Panc1 (cell line): ENCODE measurements around the gene NRCAM. TPM values are rescaled to one million over a fixed set of nuclear protein-coding genes. Genes with fewer than 3 reads are reported as not detected.

Source experiments
- ATAC-seq: fragments of 200-7000 bp; cut with Tn5 transposase; 2 replicates; pipeline ENCODE4 v1.9.1; 2020; ENCODE audit warnings: mild to moderate bottlenecking, moderate library complexity
- BruUV-seq: library from RNA; stranded (reverse); fragments of 400-500 nt; replicated peaks from 2 replicates; lab custom pipeline; 2021; lab: Mats Ljungman, UMichigan
- CTCF ChIA-PET: fragments of 300-600 bp; sonication (Branson Sonifier 250); formaldehyde crosslinking; loops from one replicate; lab custom pipeline; 2022; ENCODE audit warnings: antibody characterized with exemption; lab: Charles Lee
- POLR2A ChIA-PET: fragments of 300-600 bp; sonication (Branson Sonifier 250); formaldehyde crosslinking; loops from one replicate; lab custom pipeline; 2022; ENCODE audit warnings: antibody characterized with exemption; lab: Charles Lee
- DNase-seq: peaks from one replicate; pipeline ENCODE4 v3.0.0-alpha.2; 2010; ENCODE audit warnings: low read depth, low spot score
- H3K27ac ChIP-seq: 2 replicates; pipeline ENCODE4 v1.5.1; 2011; ENCODE audit warnings: mild to moderate bottlenecking, low read length, inconsistent platforms
- H3K27me3 ChIP-seq: fragments of 200-500 bp; sonication (Bioruptor generic); 2 replicates; pipeline ENCODE4 v1.6.0; 2014; ENCODE audit warnings: low read length, inconsistent platforms; ENCODE audit not compliant: control insufficient read depth, insufficient read depth
- H3K36me3 ChIP-seq: fragments of 200-500 bp; sonication (Bioruptor generic); 2 replicates; pipeline ENCODE4 v1.5.1; 2014; ENCODE audit warnings: inconsistent platforms, mild to moderate bottlenecking, low read length, moderate library complexity; ENCODE audit not compliant: control insufficient read depth, insufficient read depth
- H3K4me1 ChIP-seq: 2 replicates; pipeline ENCODE4 v1.5.1; 2011; ENCODE audit warnings: inconsistent platforms, mild to moderate bottlenecking, low read length, moderate library complexity; ENCODE audit not compliant: control insufficient read depth, insufficient read depth
- H3K4me3 ChIP-seq, 2 experiments: 2 replicates each; pipeline ENCODE4 v1.5.1; 2011 to 2012; ENCODE audit warnings: low read depth in 2 of 2, low read length in 2 of 2, mild to moderate bottlenecking in 2 of 2, inconsistent platforms in 1 of 2, moderate library complexity in 1 of 2
- H3K9me3 ChIP-seq: fragments of 200-500 bp; sonication (Bioruptor generic); 2 replicates; pipeline ENCODE4 v1.5.1; 2014; ENCODE audit warnings: low read depth, mild to moderate bottlenecking, inconsistent platforms, low read length, moderate library complexity; ENCODE audit not compliant: control insufficient read depth, insufficient read depth
- CTCF ChIP-seq: fragments of 450-650 bp; IDR thresholded peaks from 2 replicates; pipeline ENCODE4 v1.5.1; 2017; ENCODE audit warnings: mild to moderate bottlenecking
- POLR2AphosphoS5 ChIP-seq: IDR thresholded peaks from 2 replicates; pipeline ENCODE4 v1.6.1; 2012; ENCODE audit warnings: mild to moderate bottlenecking, low read depth, low read length, moderate library complexity
- REST ChIP-seq, 2 experiments: IDR thresholded peaks; 2 replicates each; pipeline ENCODE4 v1.6.1; 2011 to 2012; ENCODE audit warnings: low read depth in 2 of 2, control low read depth in 1 of 2, low read length in 1 of 2, mild to moderate bottlenecking in 1 of 2, moderate library complexity in 1 of 2; ENCODE audit not compliant: insufficient read depth in 1 of 2
- SIN3A ChIP-seq: IDR thresholded peaks from 2 replicates; pipeline ENCODE4 v1.6.1; 2012; ENCODE audit warnings: low read depth, mild to moderate bottlenecking, low read length, moderate library complexity, borderline replicate concordance; ENCODE audit not compliant: insufficient read depth
- TCF7L2 ChIP-seq: IDR thresholded peaks from 2 replicates; pipeline ENCODE4 v1.6.1; 2011; ENCODE audit warnings: mild to moderate bottlenecking, low read depth, low read length, inconsistent platforms
- in situ Hi-C: cut with HindIII; loops from 2 replicates; pipeline ENCODE4 v1.10.0; 2016; ENCODE audit warnings: low sequenced_read_pairs, low pct_unique_long_range_greater_than_20kb
- intact Hi-C: fragments of 100-400 bp; cut with micrococcal nuclease; formaldehyde crosslinking; loops from one replicate; pipeline ENCODE4 v1.10.0; 2022; ENCODE audit not compliant: unreplicated experiment
- total RNA-seq: library from RNA; stranded (reverse); gene quantifications from one replicate; pipeline ENCODE4 v1.2.1, GENCODE V29; 2021; ENCODE audit not compliant: unreplicated experiment

The NRCAM gene
- total RNA-seq, 1 experiment from 2014 or later = 0.21 TPM

- intact Hi-C loops = no loop called here
- DNase-seq (no peak), ATAC-seq (no peak)
- in situ Hi-C loops = no loop called here
- H3K4me1 ChIP-seq = no peaks in the 10 kb centered on the region
- ChIA-PET POLR2A (no interaction called here), CTCF (no interaction called here)
- H3K4me3 ChIP-seq = no peak overlapping the region
- BruUV-seq = no TSS peak
- H3K27me3 ChIP-seq = peaks cover 4% of the 10 kb centered on the region; the same call in 1 of the 2 replicates
- H3K9me3 ChIP-seq = no peaks in the 10 kb centered on the region
- no peak overlapping the region for H3K27ac ChIP-seq
- no peaks in the 10 kb centered on the region for H3K36me3 ChIP-seq
- no peak for TF ChIP-seq CTCF
- no peak for TF ChIP-seq REST (IDR thresholded peaks at IDR 0.05; ENCODE audit: insufficient read depth in 1 of 2, low read depth in 2 of 2, low read length in 1 of 2)
- TF ChIP-seq POLR2AphosphoS5 = no peak
- no peak for TF ChIP-seq SIN3A
- no peak for TF ChIP-seq TCF7L2
Measured at GRCh38 chr7:108436906-108437305, 19.3 kb downstream of the NRCAM start.

- Histone ChIP-seq H3K9me3 (no peaks in the 10 kb centered on the region), H3K36me3 (no peaks in the 10 kb centered on the region), H3K27me3 (peaks cover 2% of the 10 kb centered on the region; the same call in 1 of the 2 replicates), H3K4me3 (no peak overlapping the region), H3K4me1 (no peaks in the 10 kb centered on the region), H3K27ac (no peak overlapping the region)
- TF ChIP-seq POLR2AphosphoS5 = no peak
- TF ChIP-seq REST (IDR thresholded peaks at IDR 0.05; ENCODE audit: insufficient read depth in 1 of 2, low read depth in 2 of 2, low read length in 1 of 2) = no peak
- TF ChIP-seq SIN3A = no peak
- no peak for TF ChIP-seq TCF7L2
- no peak for TF ChIP-seq CTCF
- ChIA-PET POLR2A (no interaction called here), CTCF (no interaction called here)
- ATAC-seq (no peak), DNase-seq (no peak)
- in situ Hi-C loops (no loop called here), intact Hi-C loops (no loop called here)
- BruUV-seq = no TSS peak
Measured at GRCh38 chr7:108434010-108434409, 22.2 kb downstream of the NRCAM start.
